Caco-2 (cell line): ENCODE results near the gene DUSP3. TPM values are rescaled to one million over a fixed set of nuclear protein-coding genes. Genes with fewer than 3 reads are reported as not detected.

Source experiments
- BruUV-seq: library from RNA; stranded (reverse); fragments of 400-500 nt; replicated peaks from 2 replicates; lab custom pipeline; 2021; lab: Mats Ljungman, UMichigan
- CTCF ChIA-PET: fragments of 300-600 bp; sonication (Branson Sonifier 250); formaldehyde crosslinking; loops from one replicate; lab custom pipeline; 2022; ENCODE audit warnings: antibody characterized with exemption; lab: Charles Lee
- POLR2A ChIA-PET: fragments of 300-600 bp; sonication (Branson Sonifier 250); formaldehyde crosslinking; loops from one replicate; lab custom pipeline; 2022; ENCODE audit warnings: antibody characterized with exemption; lab: Charles Lee
- DNase-seq, 2 experiments: peaks; one replicate each; pipeline versions ENCODE4 v3.0.0 to v3.0.0-alpha.2; 2020 to 2022
- H3K27me3 ChIP-seq: replicated peaks from 2 replicates; pipeline ENCODE4 v1.6.0; 2011; ENCODE audit warnings: low read length; ENCODE audit not compliant: control insufficient read depth, insufficient read depth
- H3K36me3 ChIP-seq: 2 replicates; pipeline ENCODE4 v1.5.1; 2011; ENCODE audit warnings: low read length; ENCODE audit not compliant: control insufficient read depth, insufficient read depth
- H3K4me1 ChIP-seq: fragments of 250-450 bp; sonication (Bioruptor Pico); 2 replicates; pipeline ENCODE4 v1.5.1; 2020; ENCODE audit warnings: mild to moderate bottlenecking
- H3K4me3 ChIP-seq: 2 replicates; pipeline ENCODE4 v1.5.1; 2011; ENCODE audit warnings: low read depth, mild to moderate bottlenecking, control low read depth, low read length
- H3K9me3 ChIP-seq: fragments of 250-450 bp; sonication (Bioruptor Pico); 2 replicates; pipeline ENCODE4 v1.5.1; 2020; ENCODE audit warnings: mild to moderate bottlenecking, moderate library complexity
- H3K27ac Mint-ChIP-seq: one replicate; pipeline ENCODE4 v1.8.0; 2022; ENCODE audit warnings: mixed read lengths; ENCODE audit not compliant: unreplicated experiment
- H3K27me3 Mint-ChIP-seq: one replicate; pipeline ENCODE4 v1.8.0; 2022; ENCODE audit warnings: mixed read lengths; ENCODE audit not compliant: insufficient read depth, unreplicated experiment
- H3K36me3 Mint-ChIP-seq: one replicate; pipeline ENCODE4 v1.8.0; 2022; ENCODE audit warnings: mild to moderate bottlenecking, mixed read lengths; ENCODE audit not compliant: insufficient read depth, unreplicated experiment
- H3K4me1 Mint-ChIP-seq: one replicate; pipeline ENCODE4 v1.8.0; 2022; ENCODE audit warnings: low read depth, mixed read lengths; ENCODE audit not compliant: unreplicated experiment
- H3K4me3 Mint-ChIP-seq: one replicate; pipeline ENCODE4 v1.8.0; 2022; ENCODE audit warnings: mild to moderate bottlenecking, moderate library complexity, mixed read lengths; ENCODE audit not compliant: unreplicated experiment
- H3K9me3 Mint-ChIP-seq: one replicate; pipeline ENCODE4 v1.8.0; 2022; ENCODE audit warnings: mixed read lengths; ENCODE audit not compliant: unreplicated experiment
- intact Hi-C: fragments of 100-400 bp; cut with micrococcal nuclease; formaldehyde crosslinking; loops from one replicate; pipeline ENCODE4 v1.10.0; 2022; ENCODE audit not compliant: unreplicated experiment
- total RNA-seq: library from RNA; stranded (reverse); gene quantifications from 2 replicates; pipeline ENCODE4 v1.2.3, GENCODE V29; 2022
- TF ChIP-seq, protein P1 (sequence below), 2 experiments: fragments of 200-600 bp in 1 of 2; IDR thresholded peaks; 1 replicate in 1 of 2; 2 replicates in 1 of 2; pipeline versions ENCODE4 v1.5.1 to v1.8.0; 2011 to 2022; ENCODE audit warnings: antibody characterized with exemption in 1 of 2, control low read depth in 1 of 2, inconsistent platforms in 1 of 2, low read depth in 1 of 2, low read length in 1 of 2, mild to moderate bottlenecking in 1 of 2, moderate library complexity in 1 of 2; ENCODE audit not compliant: insufficient read depth in 1 of 2, severe bottlenecking in 1 of 2, unreplicated experiment in 1 of 2

Gene DUSP3
- total RNA-seq, 1 experiment from 2014 or later: 86.3 TPM

DNA sequence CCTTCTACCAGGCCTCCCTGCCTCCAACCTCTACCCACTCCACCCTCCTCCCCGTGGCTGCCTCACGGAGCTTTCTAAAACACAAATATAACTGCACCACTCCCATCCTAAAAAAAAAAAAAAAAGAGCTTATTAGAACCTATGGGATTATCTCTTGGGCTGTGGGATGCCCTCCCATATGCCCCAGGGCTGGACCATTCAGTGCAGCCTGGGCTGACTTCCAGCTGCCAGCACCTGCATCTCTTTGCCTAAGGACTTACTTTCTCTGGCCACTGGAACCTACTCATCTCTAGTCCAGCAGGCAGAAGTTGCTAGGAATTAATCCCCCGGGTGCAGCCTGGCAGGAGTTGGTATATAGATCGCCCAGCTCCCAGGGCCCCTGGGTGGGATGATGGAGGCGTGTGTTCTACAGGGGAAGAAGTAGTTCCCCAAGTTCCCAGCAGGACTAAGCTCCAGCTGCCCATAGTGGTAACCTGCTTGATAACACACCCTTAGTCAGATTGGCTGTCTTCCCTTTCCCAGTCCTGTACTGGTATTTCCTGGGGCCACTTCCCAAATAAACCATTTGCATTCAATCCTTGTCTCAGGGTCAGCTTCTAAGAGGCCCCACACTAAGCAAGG is 43.9 kb upstream of the DUSP3 start:
- Histone ChIP-seq H3K4me1 (no peaks in the 10 kb centered on the region), H3K36me3 (no peaks in the 10 kb centered on the region), H3K9me3 (no peaks in the 10 kb centered on the region), H3K27me3 (no peaks in the 10 kb centered on the region), H3K4me3 (no peak overlapping the region)
- BruUV-seq: no TSS peak
- Mint-ChIP-seq H3K27ac (no peak overlapping the region), H3K9me3 (no peaks in the 10 kb centered on the region), H3K4me1 (no peaks in the 10 kb centered on the region), H3K27me3 (no peaks in the 10 kb centered on the region), H3K36me3 (no peaks in the 10 kb centered on the region), H3K4me3 (no peak overlapping the region)
- intact Hi-C loops: no loop called here
- no peak for DNase-seq
- TF ChIP-seq, protein P1, sequence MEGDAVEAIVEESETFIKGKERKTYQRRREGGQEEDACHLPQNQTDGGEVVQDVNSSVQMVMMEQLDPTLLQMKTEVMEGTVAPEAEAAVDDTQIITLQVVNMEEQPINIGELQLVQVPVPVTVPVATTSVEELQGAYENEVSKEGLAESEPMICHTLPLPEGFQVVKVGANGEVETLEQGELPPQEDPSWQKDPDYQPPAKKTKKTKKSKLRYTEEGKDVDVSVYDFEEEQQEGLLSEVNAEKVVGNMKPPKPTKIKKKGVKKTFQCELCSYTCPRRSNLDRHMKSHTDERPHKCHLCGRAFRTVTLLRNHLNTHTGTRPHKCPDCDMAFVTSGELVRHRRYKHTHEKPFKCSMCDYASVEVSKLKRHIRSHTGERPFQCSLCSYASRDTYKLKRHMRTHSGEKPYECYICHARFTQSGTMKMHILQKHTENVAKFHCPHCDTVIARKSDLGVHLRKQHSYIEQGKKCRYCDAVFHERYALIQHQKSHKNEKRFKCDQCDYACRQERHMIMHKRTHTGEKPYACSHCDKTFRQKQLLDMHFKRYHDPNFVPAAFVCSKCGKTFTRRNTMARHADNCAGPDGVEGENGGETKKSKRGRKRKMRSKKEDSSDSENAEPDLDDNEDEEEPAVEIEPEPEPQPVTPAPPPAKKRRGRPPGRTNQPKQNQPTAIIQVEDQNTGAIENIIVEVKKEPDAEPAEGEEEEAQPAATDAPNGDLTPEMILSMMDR (IDR thresholded peaks at IDR 0.05; ENCODE audit: insufficient read depth in 1 of 2, low read depth in 1 of 2, low read length in 1 of 2, severe bottlenecking in 1 of 2, unreplicated experiment in 1 of 2): no peak
- ChIA-PET POLR2A (no interaction called here), CTCF (no interaction called here)

DNA sequence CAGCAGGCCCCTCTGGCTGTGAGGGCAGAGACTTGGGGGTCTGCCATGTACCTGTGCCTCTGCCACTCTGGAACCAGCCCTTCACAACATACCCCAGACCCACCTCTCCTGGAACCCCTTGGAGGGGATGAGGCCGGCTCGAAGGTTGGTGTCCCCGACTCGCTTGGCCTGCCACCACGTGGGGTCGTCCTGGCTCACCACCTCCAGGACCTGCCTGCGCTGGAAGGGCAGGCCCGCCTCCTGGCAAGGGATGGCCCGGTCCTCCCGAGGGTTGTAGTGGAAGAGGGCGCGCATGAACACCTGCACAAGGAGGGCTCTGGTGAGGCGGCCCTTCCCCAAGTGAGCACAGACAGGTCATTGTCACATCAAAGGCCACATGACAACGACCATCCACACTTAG is 42.0 kb upstream of the DUSP3 start:
- no peaks in the 10 kb centered on the region for H3K9me3 Mint-ChIP-seq
- no peak for DNase-seq
- Histone ChIP-seq H3K9me3 (no peaks in the 10 kb centered on the region), H3K27me3 (no peaks in the 10 kb centered on the region), H3K4me3 (no peak overlapping the region), H3K4me1 (no peaks in the 10 kb centered on the region), H3K36me3 (no peaks in the 10 kb centered on the region)
- ChIA-PET CTCF (no interaction called here), POLR2A (no interaction called here)
- no peak overlapping the region for H3K27ac Mint-ChIP-seq
- no peak overlapping the region for H3K4me3 Mint-ChIP-seq
- no peaks in the 10 kb centered on the region for H3K4me1 Mint-ChIP-seq
- TF ChIP-seq, protein P1 (IDR thresholded peaks at IDR 0.05; ENCODE audit: insufficient read depth in 1 of 2, low read depth in 1 of 2, low read length in 1 of 2, severe bottlenecking in 1 of 2, unreplicated experiment in 1 of 2): no peak
- intact Hi-C loops: no loop called here
- H3K27me3 Mint-ChIP-seq: no peaks in the 10 kb centered on the region
- H3K36me3 Mint-ChIP-seq: no peaks in the 10 kb centered on the region
- no TSS peak for BruUV-seq

DNA sequence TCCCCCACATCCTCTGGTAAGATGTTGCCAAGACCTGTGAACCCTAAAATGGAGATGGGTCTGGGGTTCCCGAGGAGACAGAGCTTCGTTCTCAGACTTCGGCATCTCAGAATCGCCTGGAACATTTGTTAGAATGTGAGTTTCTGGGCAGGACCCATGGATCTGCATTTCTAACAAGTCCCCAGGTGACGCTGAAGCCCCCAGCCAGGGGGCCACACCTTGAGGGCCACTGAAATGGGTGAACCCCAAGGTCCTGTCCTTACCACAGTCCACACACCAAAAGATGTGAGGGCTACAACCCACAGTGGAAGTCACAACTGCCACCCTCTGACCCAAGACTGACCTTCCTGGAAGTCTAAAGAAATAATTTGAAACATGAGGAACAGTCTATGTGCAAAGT is 40.2 kb upstream of the DUSP3 start:
- ChIA-PET CTCF (interaction anchor here (2.3 kb wide), 1 partner anchor 27 kb away, joined by 11 read pairs; no protein-coding TSS in a partner anchor), POLR2A (no interaction called here)
- Histone ChIP-seq H3K36me3 (no peaks in the 10 kb centered on the region), H3K4me3 (no peak overlapping the region), H3K27me3 (no peaks in the 10 kb centered on the region), H3K4me1 (peaks cover 6% of the 10 kb centered on the region; the same call in 1 of the 2 replicates), H3K9me3 (no peaks in the 10 kb centered on the region)
- no peak overlapping the region for H3K27ac Mint-ChIP-seq
- DNase-seq: no peak
- H3K36me3 Mint-ChIP-seq: no peaks in the 10 kb centered on the region
- TF ChIP-seq, protein P1 (IDR thresholded peaks at IDR 0.05; ENCODE audit: insufficient read depth in 1 of 2, low read depth in 1 of 2, low read length in 1 of 2, severe bottlenecking in 1 of 2, unreplicated experiment in 1 of 2): no peak
- H3K4me3 Mint-ChIP-seq: no peak overlapping the region
- intact Hi-C loops: no loop called here
- H3K4me1 Mint-ChIP-seq: peaks cover 8% of the 10 kb centered on the region
- BruUV-seq: no TSS peak
- no peaks in the 10 kb centered on the region for H3K9me3 Mint-ChIP-seq
- no peaks in the 10 kb centered on the region for H3K27me3 Mint-ChIP-seq
